A549 (cell line): ENCODE results near the gene SPTLC3.

Experiments used
- BCL3 ChIP-seq: fragments of >200 bp; sonication (Bioruptor Twin); formaldehyde crosslinking; IDR thresholded peaks from 3 replicates; pipeline ENCODE4 v1.6.1; 2016
- CEBPB ChIP-seq, 2 experiments: fragments of >200 bp in 1 of 2; sonication (Bioruptor Twin) in 1 of 2; formaldehyde crosslinking in 1 of 2; IDR thresholded peaks; 2 replicates each; pipeline ENCODE4 v1.6.1; 2012 to 2016
- CTCF ChIP-seq: fragments of >200 bp; sonication (Bioruptor Twin); formaldehyde crosslinking; IDR thresholded peaks from 3 replicates; pipeline ENCODE4 v1.5.1; 2016
- EP300 ChIP-seq, 2 experiments: fragments of >200 bp; sonication (Bioruptor Twin); formaldehyde crosslinking; IDR thresholded peaks; 2 replicates in 1 of 2; 3 replicates in 1 of 2; pipeline ENCODE4 v1.6.1; 2016 to 2017
- JUNB ChIP-seq: fragments of >200 bp; sonication (Bioruptor Twin); formaldehyde crosslinking; IDR thresholded peaks from 2 replicates; pipeline ENCODE4 v1.6.1; 2016
- PHF8 ChIP-seq: fragments of 200-600 bp; sonication (generic); IDR thresholded peaks from 2 replicates; pipeline ENCODE4 v1.6.1; 2016; ENCODE audit warnings: low read depth, mild to moderate bottlenecking, antibody characterized with exemption, moderate library complexity, borderline replicate concordance
- POLR2A ChIP-seq: IDR thresholded peaks from 2 replicates; pipeline ENCODE4 v1.6.1; 2012; ENCODE audit warnings: mild to moderate bottlenecking, low read length
- RCOR1 ChIP-seq: fragments of 150-350 bp; IDR thresholded peaks from 2 replicates; pipeline ENCODE4 v1.6.1; 2014; ENCODE audit warnings: antibody characterized with exemption, low read length, low read depth
- RNF2 ChIP-seq: fragments of 200-600 bp; sonication (generic); IDR thresholded peaks from 2 replicates; pipeline ENCODE4 v1.6.1; 2016; ENCODE audit warnings: low read depth, mild to moderate bottlenecking, antibody characterized with exemption, moderate library complexity, borderline replicate concordance
- SMC3 ChIP-seq: fragments of >200 bp; sonication (Bioruptor Twin); formaldehyde crosslinking; IDR thresholded peaks from 3 replicates; pipeline ENCODE4 v1.6.1; 2018; ENCODE audit warnings: inconsistent platforms

GRCh38 chr20:13166011-13166410 lies 157.2 kb downstream of the SPTLC3 start:
- TF ChIP-seq CTCF (no peak), BCL3 (no peak), CEBPB (IDR thresholded peaks at IDR 0.05) (no peak), EP300 (IDR thresholded peaks at IDR 0.05) (no peak), RCOR1 (no peak), SMC3 (no peak), RNF2 (no peak), JUNB (no peak), POLR2A (no peak), PHF8 (no peak)
